GM19438 (cell line): ENCODE measurements around the gene ACOT6.
A peak's percentile ranks its signal among the peaks of the same experiment; 100 is the strongest.
"Not testable (repeated sequence)": the region's sequence is repeated elsewhere in the genome, so short reads cannot be mapped to it uniquely, and the experiment has no call there.

Source experiments
- ATAC-seq: cut with Tn5 transposase; IDR thresholded peaks from one replicate; pipeline ENCODE4 v1.9.1; 2021; ENCODE audit warnings: low read depth; ENCODE audit not compliant: unreplicated experiment

Gene ACOT6

GRCh38 chr14:73644531-73645247, 32.4 kb downstream of the ACOT6 start, which contains the start of gene DNAL1:
Gene DNAL1 (plus strand): TSS chr14:73644986. CDS start chr14:73645040, 54 bp downstream.
- peak; percentile 94 for ATAC-seq

GRCh38 chr14:73645248-73645610, 32.9 kb downstream of the ACOT6 start:
- ATAC-seq, result no peak

GRCh38 chr14:73651005-73651404, 38.7 kb downstream of the ACOT6 start:
- ATAC-seq, result no peak

GRCh38 chr14:73655851-73656250, 43.5 kb downstream of the ACOT6 start:
- ATAC-seq, result no peak

GRCh38 chr14:73659202-73659601, 46.9 kb downstream of the ACOT6 start:
- not testable (repeated sequence) for ATAC-seq

GRCh38 chr14:73660511-73660910, 48.2 kb downstream of the ACOT6 start:
- ATAC-seq, result no peak

GRCh38 chr14:73661872-73662271, 49.6 kb downstream of the ACOT6 start:
- no peak for ATAC-seq

GRCh38 chr14:73662487-73662943, 50.2 kb downstream of the ACOT6 start:
- ATAC-seq, result no peak

- ATAC-seq, result no peak
Measured at GRCh38 chr14:73663548-73664212, 51.4 kb downstream of the ACOT6 start.

- ATAC-seq, result no peak
Measured at GRCh38 chr14:73665130-73665529, 52.8 kb downstream of the ACOT6 start.

GRCh38 chr14:73666583-73666982, 54.3 kb downstream of the ACOT6 start:
- ATAC-seq, result no peak

GRCh38 chr14:73667854-73668253, 55.5 kb downstream of the ACOT6 start:
- no peak for ATAC-seq
